NCI-H460 (cell line): ENCODE measurements around the gene CNDP1. TPM values are rescaled to one million over a fixed set of nuclear protein-coding genes. Genes with fewer than 3 reads are reported as not detected.
"Not testable (repeated sequence)": the region's sequence is repeated elsewhere in the genome, so short reads cannot be mapped to it uniquely, and the experiment has no call there.

ENCODE experiments used
- DNase-seq: peaks from one replicate; pipeline ENCODE4 v3.0.0-alpha.2; 2016; ENCODE audit warnings: low read depth; ENCODE audit errors: extremely low read depth
- total RNA-seq: library from RNA; depleted of rRNA; stranded (reverse); fragments of >200 nt; shearing (Covaris generic); gene quantifications from 2 replicates; pipeline ENCODE4 v1.2.3, GENCODE V29; 2014

CNDP1 gene
- total RNA-seq, 1 experiment from 2014 or later = not detected

GRCh38 chr18:74541703-74542555, 7.6 kb downstream of the CNDP1 start:
- DNase-seq = no peak

- no peak for DNase-seq
Observed at GRCh38 chr18:74544898-74545297, 10.6 kb downstream of the CNDP1 start.

DNA sequence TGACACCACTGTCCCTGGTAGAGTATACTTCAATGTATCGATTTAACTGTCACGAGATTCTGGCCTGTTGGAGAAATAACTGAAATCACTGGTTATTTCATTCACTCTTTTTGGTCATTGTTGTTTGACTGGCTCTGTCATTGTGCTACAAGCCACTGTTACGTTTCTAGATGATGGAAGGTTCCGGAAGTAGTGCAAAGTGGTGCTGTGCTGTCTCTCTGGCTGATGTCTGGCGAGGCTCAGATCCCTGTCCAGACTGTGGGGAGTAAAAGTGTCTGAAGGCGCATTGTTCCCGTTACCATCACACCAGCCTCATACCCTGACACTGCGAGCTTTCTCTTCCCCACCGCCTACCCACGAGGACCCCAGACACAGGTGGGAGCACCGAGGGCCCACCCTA, 11.7 kb downstream of the CNDP1 start:
- DNase-seq = no peak

DNA sequence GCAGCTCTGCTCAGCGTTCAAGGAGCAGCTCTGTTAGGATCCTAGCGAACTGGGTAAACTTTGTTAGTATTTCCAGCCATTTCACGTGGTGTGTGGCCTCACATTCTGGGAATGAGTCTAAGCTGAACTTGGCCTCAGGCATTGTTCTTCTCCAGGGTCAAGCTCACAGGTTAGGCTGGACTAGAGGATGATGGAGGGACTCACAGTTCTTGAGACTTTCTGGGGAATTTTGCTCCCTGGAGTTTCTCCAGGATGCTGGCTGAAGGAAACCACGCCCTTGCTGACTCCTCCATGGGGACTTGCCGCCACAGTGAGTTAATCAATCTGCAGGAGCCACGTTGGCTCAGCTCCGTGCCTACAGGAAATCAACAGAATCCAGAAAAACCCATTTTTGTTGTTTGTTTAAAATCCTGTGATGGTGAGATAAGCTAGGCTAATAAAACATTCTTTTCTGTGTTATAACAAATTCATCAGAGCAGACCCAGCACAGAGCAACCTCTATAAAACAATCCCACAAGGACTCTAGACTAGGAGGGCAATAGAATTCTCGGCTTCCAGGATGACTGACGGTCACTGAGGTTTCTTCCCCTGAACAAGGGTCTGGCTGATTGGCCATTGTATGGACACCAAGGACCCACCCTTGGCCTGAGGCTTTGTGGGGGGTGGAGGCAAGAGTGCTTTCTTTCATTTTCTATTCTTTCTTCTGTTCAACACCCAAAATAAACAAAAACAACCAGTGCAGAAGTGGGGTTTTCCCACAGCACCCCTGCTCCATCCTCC, 12.6 kb downstream of the CNDP1 start:
- no peak for DNase-seq

DNA sequence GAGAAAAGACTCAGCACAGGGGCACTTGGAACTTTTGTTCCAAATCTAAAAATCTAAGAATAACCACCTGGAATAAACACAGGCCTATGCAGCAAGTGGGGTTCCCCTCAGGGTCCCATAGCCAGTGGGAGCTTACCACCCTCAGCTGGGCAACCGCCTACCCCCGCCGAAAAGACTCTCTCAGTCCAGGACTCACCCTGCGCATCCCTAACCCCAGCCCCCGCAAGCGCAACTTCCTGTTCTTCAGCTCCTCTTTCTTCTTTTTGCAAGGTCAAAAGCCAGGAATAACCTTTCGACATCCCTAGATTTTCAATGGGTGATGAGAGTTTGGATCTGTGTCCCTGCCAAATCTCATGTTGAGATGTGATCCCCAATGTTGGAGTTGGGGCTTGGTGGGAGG, 13.6 kb downstream of the CNDP1 start:
- no peak for DNase-seq

DNA sequence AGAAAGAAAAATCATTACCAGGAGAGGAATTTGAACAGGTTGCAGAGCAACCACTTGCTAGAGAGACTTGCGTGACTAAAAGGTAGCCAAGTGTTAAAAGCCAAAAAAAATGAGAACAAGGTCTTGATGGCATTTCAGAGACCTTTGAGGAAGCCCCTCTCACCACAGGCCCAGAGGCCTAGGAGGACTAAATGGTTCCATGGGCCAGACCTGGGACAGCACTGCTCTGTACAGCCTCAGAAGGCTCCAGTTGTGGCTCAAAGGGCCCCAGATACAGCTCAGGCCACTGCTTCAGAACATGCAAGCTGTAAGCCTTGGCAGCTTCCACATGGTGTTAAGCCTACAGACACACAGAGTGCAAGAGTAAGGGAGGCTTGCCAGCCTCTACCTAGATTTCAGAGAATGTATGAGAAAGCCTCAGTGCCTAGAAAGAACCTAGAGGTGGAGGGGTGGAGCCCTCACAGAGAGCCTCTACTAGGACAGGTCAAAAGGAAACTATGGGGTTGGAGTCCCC, 15.3 kb downstream of the CNDP1 start:
- no peak for DNase-seq

GRCh38 chr18:74550886-74551285, 16.6 kb downstream of the CNDP1 start:
- DNase-seq = no peak

GRCh38 chr18:74551452-74551851, 17.2 kb downstream of the CNDP1 start:
- no peak for DNase-seq

GRCh38 chr18:74551936-74552555, 17.7 kb downstream of the CNDP1 start:
- peak; percentile 70 for DNase-seq

DNA sequence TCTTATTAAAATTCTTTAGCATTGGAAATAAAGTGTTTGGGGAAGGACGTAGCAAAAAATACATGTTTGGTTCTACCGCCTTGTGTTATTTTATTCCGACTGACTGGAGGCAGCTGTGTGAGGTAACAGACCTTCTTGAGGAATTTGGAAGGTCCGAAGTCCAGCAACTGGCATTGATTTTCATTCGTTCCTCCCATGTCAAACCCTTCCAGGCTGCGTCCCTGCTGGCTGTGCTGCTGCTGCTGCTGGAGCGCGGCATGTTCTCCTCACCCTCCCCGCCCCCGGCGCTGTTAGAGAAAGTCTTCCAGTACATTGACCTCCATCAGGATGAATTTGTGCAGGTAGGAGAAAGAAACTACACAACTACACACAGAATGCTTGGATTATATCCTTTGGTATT, 21.8 kb downstream of the CNDP1 start:
- no peak for DNase-seq

- no peak for DNase-seq
Observed at GRCh38 chr18:74558096-74558495, 23.8 kb downstream of the CNDP1 start.

DNA sequence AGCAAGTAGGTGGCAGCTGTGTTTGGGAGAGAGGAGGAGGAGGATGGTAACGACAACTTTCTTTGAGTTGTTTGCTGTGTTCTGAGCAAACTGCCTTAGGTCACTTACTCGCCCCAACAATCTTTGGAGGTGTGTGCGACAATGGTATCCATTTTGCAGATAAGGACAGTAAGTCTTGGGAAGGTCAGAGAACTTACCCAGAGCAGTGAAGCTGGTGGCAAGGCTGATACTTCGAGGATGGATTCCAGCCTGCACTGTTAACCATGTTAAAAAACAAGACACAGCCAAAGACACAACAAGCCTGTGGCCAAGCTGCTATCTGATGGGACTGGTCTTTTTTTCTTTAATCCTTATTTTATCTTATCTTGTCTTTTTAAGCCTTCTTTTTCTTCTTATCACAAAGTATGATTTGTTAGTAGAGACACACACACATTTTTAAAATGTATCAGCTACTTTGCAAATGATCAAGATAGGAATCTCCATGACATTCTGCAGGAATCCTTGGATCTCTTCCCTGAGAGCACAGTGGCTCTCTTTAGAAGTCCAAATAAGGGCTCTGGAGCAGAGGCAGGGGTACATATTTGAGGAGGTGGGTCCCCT, 27.9 kb downstream of the CNDP1 start:
- DNase-seq = no peak

DNA sequence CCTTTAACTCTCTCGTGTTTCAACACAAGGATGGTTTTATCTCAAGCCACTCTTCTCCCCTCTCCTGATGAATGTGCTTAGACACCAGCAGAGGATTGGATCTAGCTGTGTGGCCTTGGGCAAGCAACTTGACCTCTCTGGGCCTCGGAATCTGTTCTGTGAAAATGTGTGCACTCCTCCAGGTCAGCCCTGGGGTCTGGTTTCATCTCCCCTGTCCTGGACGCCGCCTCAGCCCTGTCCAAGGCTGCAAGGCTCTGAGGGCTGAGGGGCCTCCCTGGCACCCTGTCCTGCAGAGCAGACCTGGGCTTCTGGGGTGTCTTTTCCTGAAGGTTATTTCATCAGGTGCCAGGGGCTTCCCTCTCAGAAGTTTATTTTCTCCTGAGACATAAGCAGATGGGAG, 28.5 kb downstream of the CNDP1 start:
- no peak for DNase-seq

- DNase-seq = no peak
Observed at GRCh38 chr18:74563999-74564398, 29.7 kb downstream of the CNDP1 start.

DNA sequence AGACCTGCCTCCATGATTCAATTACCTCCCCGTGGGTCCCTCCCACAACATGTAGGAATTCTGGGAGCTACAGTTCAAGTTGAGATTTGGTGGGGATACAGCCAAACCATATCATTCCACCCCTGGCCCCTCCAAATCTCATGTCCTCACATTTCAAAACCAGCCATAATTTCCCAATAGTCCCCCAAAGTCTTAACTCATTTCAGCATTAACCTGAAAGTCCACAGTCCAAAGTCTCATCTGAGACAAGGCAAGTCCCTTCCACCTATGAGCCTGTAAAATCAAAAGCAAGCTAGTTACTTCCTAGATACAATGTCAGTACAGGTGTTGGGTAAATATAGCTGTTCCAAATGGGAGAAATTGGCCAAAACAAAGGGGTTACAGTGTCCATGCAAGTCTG, 30.9 kb downstream of the CNDP1 start:
- not testable (repeated sequence) for DNase-seq

DNA sequence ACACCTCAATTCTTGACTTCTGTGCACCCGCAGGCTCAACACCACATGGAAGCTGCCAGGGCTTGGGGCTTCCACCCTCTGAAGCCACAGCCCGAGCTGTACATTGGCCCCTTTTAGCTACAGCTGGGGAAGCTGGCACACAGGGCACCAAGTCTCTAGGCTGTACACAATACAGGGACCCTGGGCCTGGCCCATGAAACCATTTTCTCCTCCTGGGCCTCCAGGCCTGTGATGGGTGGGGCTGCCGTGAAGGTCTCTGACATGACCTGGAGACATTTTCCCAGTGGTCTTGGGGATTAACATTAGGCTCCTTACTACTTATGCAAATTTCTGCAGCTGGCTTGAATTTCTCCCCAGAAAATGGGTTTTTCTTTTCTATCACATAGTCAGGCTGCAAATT, 31.7 kb downstream of the CNDP1 start:
- DNase-seq = not testable (repeated sequence)

DNA sequence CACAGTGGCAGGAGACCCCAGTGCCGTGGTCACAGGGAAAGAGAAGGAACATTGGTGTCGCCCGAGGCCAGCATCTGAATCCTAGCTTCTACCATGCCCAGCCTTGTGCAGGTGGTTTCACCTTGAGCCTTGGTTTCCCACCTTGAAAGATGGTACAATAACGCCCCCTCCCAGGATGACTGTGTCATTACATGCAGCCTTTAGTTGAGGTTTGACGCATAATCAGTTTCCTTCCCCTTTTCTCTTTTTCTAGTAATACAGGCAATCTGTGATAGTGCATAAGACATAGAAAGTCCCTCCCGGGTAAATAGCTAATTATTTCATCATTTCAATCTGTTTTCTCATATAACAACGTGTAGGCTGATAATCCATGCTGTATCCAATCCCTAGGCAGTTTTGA, 33.5 kb downstream of the CNDP1 start:
- no peak for DNase-seq

- no peak for DNase-seq
Observed at GRCh38 chr18:74569401-74569800, 35.1 kb downstream of the CNDP1 start.

DNA sequence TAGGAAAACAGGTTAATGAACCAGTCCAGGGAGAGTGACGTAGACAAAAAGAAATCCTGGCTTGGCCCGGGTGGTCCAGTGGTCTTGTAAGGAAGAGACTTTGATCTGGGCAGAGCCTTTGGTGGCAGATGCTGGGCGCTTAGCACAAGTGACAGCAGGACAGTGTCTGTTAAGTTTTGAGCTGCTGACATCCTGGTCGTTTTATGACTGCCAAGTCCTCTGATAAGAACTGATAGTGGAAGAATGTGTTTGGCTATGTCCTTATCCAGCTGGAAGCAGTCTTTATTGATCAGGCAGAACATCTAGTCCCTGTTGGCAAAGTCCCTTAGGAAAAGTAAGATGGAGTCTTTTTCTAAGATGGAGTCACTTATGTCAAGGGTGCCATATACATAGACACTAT, 36.0 kb downstream of the CNDP1 start:
- DNase-seq = no peak

DNA sequence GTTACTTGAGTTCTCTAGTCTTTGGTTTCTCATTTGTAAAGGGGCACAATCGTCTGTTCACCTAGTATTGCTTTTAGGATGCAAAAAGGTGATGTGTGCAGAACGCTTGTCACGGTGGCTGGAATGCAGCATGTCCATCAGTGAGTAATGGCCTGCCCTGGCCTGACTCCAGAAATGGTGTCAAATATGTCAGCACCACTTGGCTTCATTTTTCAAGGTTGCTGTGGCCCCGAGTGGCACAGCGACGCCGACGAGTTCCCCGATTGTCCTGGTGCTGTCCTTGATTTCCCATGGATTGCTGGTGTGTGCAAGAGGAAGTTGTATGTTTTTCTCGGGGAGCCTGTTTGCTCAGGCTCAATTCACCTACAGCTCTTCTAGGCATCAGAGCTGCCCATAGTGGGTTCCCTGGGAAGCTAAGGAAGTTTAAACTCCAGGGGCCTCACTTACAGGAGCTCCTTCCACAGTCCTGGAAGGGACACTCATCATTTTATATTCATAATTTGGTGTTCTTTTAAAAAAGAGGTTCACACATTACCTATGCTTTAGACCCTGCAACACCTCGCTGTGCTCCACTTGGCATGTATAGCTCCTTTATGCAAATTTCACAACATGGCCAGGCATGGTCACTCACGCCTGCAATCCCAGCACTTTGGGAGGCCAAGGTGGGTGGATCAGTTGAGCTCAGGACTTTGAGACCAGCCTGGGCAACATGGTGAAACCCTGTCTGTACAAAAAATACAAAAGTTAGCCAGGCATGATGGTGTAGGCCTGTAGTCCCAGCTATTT, 37.8 kb downstream of the CNDP1 start:
- no peak for DNase-seq
